GM11168 (cell line): ENCODE results near the gene C11orf91.
"Not testable (repeated sequence)": the region's sequence is repeated elsewhere in the genome, so short reads cannot be mapped to it uniquely, and the experiment has no call there.

Source experiments
- in situ Hi-C: fragments of 300-500 bp; cut with MboI; formaldehyde crosslinking; loops from one replicate; pipeline ENCODE4 v1.12.0; 2022; ENCODE audit warnings: low sequenced_read_pairs; ENCODE audit not compliant: unreplicated experiment

C11orf91 gene

GRCh38 chr11:33722590-33723234 lies 22.1 kb upstream of the C11orf91 start:
- in situ Hi-C loops = no loop called here

DNA sequence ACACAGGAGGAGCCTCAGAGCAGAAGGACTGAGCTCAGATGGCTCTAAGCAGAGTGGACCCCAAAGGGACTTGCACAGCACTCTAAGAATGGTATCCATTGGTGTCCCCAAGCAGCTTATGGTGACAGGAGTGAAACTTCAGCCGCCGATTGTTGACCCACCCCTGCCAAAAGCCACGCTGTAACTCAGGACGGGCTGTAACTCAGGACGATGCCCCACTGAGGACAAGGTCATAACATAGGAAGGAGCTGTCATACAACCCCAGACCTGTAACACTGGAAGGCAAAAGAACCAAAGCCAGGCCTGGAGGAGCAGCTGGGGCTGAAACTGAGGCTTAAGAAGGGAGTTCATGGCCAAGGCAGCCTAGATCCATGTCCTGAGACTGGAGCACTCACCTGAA lies 21.4 kb upstream of the C11orf91 start:
- in situ Hi-C loops = no loop called here

DNA sequence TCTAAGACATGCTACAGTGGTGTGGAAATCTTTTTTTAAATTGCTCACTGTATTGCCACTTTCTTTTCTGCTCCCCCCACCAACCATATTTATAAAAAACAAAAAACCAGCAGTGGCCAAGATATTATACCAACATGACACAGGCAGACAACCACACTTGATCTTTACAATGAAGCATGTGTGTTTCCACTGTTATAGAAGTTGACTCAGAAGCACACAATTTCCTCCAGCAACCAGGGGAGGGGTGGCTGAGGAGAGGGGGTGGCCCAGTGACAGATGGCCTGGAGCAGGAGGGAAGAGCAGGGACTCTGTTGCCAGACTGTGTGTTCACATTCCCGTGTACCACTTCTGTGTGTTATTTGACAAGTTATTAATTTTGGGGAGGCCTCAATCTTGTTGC lies 20.8 kb upstream of the C11orf91 start:
- in situ Hi-C loops = no loop called here

GRCh38 chr11:33719587-33719986 lies 19.0 kb upstream of the C11orf91 start:
- in situ Hi-C loops = no loop called here

GRCh38 chr11:33718440-33718839 lies 17.8 kb upstream of the C11orf91 start:
- in situ Hi-C loops = no loop called here

DNA sequence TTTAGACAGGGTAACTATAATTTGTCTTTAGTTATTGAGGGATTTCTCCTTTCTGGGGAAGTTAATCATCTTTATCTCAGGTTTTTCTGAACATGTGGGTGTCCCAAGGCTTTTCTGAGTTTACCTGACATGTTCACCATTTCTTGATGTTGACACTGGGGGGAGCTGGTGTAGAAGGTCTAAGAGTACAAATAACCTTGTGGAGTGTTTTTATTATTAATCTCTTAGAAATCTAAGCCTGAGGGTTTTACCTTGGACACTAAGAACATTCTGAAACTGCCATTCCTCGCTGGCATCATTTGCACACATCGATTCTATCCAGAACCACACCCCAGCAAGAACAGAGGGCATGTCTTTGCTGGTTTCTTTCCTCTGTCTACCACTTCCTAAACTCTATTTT lies 15.6 kb upstream of the C11orf91 start:
- in situ Hi-C loops = no loop called here

DNA sequence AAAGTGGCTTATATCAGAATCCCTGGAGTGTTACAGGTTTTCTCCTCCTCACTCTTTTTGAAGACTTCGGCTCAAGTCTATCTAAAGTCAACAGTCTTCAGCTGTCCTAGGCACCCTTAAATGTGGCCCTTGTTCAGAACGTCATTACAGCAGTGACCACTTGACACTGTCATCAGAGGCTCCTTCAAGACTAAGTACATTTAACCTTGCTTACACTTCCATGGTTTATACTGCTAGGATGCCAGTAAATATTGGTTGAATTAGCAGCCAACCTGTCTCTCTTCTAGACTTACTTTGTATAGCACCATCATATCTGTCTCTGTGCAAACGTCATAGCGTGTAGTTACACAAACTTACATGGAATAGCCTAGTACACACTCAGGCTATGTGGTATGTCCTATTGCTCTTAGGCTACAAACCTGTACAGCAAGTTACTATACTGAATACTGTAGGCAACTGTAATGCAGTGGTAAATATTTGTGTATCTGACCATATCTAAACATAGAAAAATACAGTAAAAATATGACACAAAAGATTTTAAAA lies 13.3 kb upstream of the C11orf91 start:
- in situ Hi-C loops = no loop called here

- in situ Hi-C loops = no loop called here
Measured at GRCh38 chr11:33713151-33713855, 12.7 kb upstream of the C11orf91 start.

DNA sequence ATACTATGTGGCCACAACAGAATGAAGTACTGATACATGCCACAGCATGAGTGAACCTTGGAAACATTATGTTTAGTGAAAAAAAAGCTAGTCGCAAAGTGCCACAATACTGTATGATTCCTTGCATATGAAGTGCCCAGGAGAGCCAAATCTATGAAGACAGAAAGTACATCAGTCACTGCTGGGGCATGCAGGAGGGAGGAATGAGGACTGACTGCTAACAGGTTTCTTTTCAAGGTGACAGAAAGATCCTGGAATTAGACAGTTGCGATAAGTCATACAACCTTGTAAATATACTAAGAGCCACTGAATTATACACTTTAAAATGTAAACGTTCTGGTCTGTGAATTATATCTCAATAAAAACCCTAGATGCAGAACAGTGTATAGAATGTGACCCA lies 11.8 kb upstream of the C11orf91 start:
- in situ Hi-C loops = no loop called here

DNA sequence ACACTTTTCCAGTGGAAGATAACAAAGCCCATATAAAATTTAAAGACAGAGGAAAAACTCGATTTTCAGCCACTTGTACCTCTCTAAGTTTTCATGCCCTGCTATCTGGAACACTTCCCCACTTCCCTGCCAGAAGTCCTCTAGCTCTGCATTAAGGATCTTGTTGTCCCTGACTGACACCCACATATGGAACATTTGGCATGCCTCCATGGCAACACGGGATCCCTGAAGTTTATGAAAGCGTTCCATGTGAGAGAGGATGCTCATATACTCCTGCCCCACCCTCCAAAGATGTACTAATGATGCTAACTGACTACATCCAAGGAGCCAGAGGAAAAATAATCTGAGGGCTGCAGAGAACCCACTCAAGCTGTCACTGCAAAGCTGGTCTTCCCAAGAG lies 8.8 kb upstream of the C11orf91 start:
- in situ Hi-C loops = no loop called here

- in situ Hi-C loops = no loop called here
Measured at GRCh38 chr11:33708985-33709384, 8.4 kb upstream of the C11orf91 start.

DNA sequence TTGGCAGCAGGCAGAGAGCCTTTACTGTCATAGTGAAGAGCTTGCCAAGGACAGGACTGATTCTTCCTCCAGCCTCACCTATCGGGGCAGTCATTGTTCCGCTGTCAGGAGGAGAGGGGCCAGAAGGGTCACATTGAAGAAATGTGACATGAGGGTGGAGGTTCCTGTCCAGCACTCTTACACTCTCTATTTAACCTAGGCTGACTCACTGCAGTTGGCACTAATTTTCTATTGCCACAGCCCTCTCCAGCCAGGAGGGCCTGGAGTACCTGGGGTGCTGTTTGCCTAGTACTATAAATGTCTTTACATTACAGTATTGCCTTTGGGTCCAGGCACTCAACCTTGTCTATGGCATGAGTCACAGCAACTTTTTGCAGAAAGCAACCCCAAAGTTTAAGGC lies 7.2 kb upstream of the C11orf91 start:
- in situ Hi-C loops = not testable (repeated sequence)

- in situ Hi-C loops = no loop called here
Measured at GRCh38 chr11:33706966-33707365, 6.3 kb upstream of the C11orf91 start.

- in situ Hi-C loops = no loop called here
Measured at GRCh38 chr11:33706546-33706945, 5.9 kb upstream of the C11orf91 start.

DNA sequence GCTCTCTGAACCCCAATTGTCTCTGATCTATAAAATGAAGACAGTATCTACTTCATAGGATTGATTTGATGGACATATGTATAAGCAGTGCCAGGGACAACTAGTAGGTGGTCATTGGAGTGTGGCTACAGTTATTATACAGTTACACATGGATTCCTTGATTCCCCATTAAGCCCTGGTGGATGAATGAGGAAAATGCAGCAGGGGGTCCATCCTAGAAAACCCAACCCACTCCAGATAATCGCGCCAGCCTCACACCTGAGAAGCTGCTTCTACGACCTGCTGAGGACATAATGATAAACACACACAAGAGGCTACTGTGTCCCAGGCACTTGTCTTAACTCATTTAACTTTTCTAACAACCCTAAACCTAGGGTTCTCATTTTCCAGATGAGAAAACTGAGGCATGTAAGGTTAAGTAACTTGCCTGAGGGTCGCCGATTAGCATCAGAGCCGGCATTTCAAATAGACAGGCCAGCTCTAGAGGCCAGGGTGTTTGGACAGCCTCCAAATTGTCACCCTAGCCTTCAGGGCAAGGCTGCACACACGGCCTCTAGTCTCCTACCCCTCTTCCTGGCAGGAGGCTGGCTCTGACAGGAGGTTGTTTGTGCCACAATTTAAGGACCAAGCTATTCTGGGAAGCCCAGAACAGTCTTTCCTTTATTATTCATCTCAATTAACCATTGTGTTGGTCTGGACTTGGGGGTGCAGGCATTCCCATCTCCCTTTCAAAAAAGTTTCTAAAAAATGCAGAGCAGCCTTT lies 3.8 kb upstream of the C11orf91 start:
- in situ Hi-C loops = no loop called here

- in situ Hi-C loops = no loop called here
Measured at GRCh38 chr11:33703788-33704187, 3.2 kb upstream of the C11orf91 start.

DNA sequence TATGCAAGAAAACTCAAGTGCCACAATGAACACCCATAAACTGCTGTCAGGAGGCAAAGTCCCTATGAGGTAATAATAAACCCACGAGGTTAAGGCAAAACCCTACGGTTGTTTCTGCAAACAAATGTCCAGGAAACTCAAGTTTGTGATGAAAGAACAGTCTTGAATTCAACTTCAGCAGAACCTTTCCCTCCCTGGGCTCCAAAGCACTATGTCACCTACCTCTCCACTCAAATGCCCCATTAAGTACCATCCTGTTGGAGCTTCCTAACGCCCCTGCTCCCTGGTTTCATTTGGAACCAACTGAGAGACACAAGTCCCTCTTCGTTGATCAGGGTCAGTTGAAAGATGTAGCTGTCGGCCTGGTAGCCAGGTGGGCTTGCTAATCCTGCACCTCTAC lies 2.6 kb upstream of the C11orf91 start:
- in situ Hi-C loops = no loop called here

- in situ Hi-C loops = no loop called here
Measured at GRCh38 chr11:33701302-33702230, 940 bp upstream of the C11orf91 start.

DNA sequence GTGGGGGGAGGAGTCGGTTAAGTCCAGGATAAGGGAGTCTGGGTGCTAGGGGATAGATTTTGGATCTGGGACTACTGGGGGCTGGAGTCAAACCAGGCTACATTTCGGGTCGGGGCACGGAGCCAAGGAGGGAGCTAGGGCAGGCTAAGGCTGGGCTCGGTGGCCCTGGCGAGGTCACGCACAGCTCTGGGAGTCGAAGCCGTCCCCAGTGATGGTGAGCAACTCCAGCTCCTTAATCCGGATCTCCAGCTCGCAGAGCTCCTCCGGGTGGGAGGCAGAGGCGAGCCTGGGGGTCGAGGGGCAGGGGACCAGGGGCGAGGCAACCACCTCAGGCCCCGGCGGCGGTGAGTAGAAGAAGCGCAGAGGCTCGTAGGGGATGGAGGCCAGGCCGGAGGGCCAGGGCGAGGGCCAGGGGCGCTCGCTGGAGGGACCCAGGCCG lies 544 bp downstream of the C11orf91 start:
- in situ Hi-C loops = no loop called here

GRCh38 chr11:33699515-33700062 lies 1.0 kb downstream of the C11orf91 start:
- in situ Hi-C loops = no loop called here
